ENCODE data around the gene STK11.

STK11 gene

GRCh38 chr19:1254081-1254527, 48.5 kb downstream of the STK11 start:
- no peak overlapping the region for H3K27ac Mint-ChIP-seq
- DNase-seq (no peak), ATAC-seq (no peak)
- no peak overlapping the region for H3K4me3 Mint-ChIP-seq
- no peaks in the 10 kb centered on the region for H3K9me3 Mint-ChIP-seq
- H3K27me3 Mint-ChIP-seq = no peaks in the 10 kb centered on the region
- peaks cover 53% of the 10 kb centered on the region for H3K4me1 Mint-ChIP-seq

- ATAC-seq (no peak), DNase-seq (no peak)
- Mint-ChIP-seq H3K4me1 (peaks cover 59% of the 10 kb centered on the region), H3K27ac (peak overlapping the region in 1 of 2 donors; percentile 44), H3K4me3 (peak overlapping the region in 1 of 2 donors; percentile 10), H3K9me3 (no peaks in the 10 kb centered on the region), H3K27me3 (no peaks in the 10 kb centered on the region)
Measured at GRCh38 chr19:1254530-1255185, 49.1 kb downstream of the STK11 start.

GRCh38 chr19:1255186-1256161, 49.9 kb downstream of the STK11 start:
- ATAC-seq = no peak
- no peak overlapping the region for H3K4me3 Mint-ChIP-seq
- no peak for DNase-seq
- no peaks in the 10 kb centered on the region for H3K27me3 Mint-ChIP-seq
- peak overlapping the region in 1 of 2 donors; percentile 76 for H3K27ac Mint-ChIP-seq
- no peaks in the 10 kb centered on the region for H3K9me3 Mint-ChIP-seq
- peaks cover 63% of the 10 kb centered on the region for H3K4me1 Mint-ChIP-seq

- ATAC-seq = no peak
- peaks cover 69% of the 10 kb centered on the region for H3K4me1 Mint-ChIP-seq
- H3K27ac Mint-ChIP-seq = no peak overlapping the region
- peak overlapping the region; percentile 28 to 70 for H3K4me3 Mint-ChIP-seq
- H3K27me3 Mint-ChIP-seq = no peaks in the 10 kb centered on the region
- no peaks in the 10 kb centered on the region for H3K9me3 Mint-ChIP-seq
- no peak for DNase-seq
Measured at GRCh38 chr19:1256646-1257474, 51.3 kb downstream of the STK11 start.

GRCh38 chr19:1257475-1258162, 52.0 kb downstream of the STK11 start:
- peaks cover 77% of the 10 kb centered on the region for H3K4me1 Mint-ChIP-seq
- H3K27ac Mint-ChIP-seq = peak overlapping the region in 1 of 2 donors; percentile 91
- peak overlapping the region; percentile 70 to 95 for H3K4me3 Mint-ChIP-seq
- DNase-seq (no peak), ATAC-seq (no peak)
- no peaks in the 10 kb centered on the region for H3K9me3 Mint-ChIP-seq
- no peaks in the 10 kb centered on the region for H3K27me3 Mint-ChIP-seq

GRCh38 chr19:1258163-1258492, 52.5 kb downstream of the STK11 start:
- DNase-seq = no peak
- Mint-ChIP-seq H3K4me1 (peaks cover 81% of the 10 kb centered on the region), H3K9me3 (no peaks in the 10 kb centered on the region), H3K27me3 (no peaks in the 10 kb centered on the region), H3K27ac (peak overlapping the region in 1 of 2 donors; percentile 91), H3K4me3 (peak overlapping the region; percentile 70 to 95)
- ATAC-seq = no peak

GRCh38 chr19:1258707-1259205, 53.2 kb downstream of the STK11 start:
- Mint-ChIP-seq H3K27me3 (no peaks in the 10 kb centered on the region), H3K27ac (peak overlapping the region; percentile 92 to 93), H3K9me3 (no peaks in the 10 kb centered on the region), H3K4me1 (peaks cover 81% of the 10 kb centered on the region), H3K4me3 (peak overlapping the region; percentile 95 to 100)
- no peak for ATAC-seq
- no peak for DNase-seq

GRCh38 chr19:1259206-1259875, 53.8 kb downstream of the STK11 start:
- DNase-seq = peak; percentile 73 to 79
- peak; percentile 52 for ATAC-seq
- Mint-ChIP-seq H3K4me1 (peaks cover 85% of the 10 kb centered on the region), H3K27me3 (no peaks in the 10 kb centered on the region), H3K9me3 (no peaks in the 10 kb centered on the region), H3K4me3 (peak overlapping the region; percentile 95 to 100), H3K27ac (peak overlapping the region; percentile 92 to 99)

- DNase-seq (peak; percentile 73 to 82), ATAC-seq (peak; percentile 63)
- no peaks in the 10 kb centered on the region for H3K9me3 Mint-ChIP-seq
- H3K4me1 Mint-ChIP-seq = peaks cover 85% of the 10 kb centered on the region
- peak overlapping the region; percentile 94 to 99 for H3K27ac Mint-ChIP-seq
- no peaks in the 10 kb centered on the region for H3K27me3 Mint-ChIP-seq
- H3K4me3 Mint-ChIP-seq = peak overlapping the region; percentile 95 to 100
Measured at GRCh38 chr19:1259876-1260748, 54.5 kb downstream of the STK11 start.

GRCh38 chr19:1260749-1261537, 55.4 kb downstream of the STK11 start:
- H3K4me1 Mint-ChIP-seq = peaks cover 85% of the 10 kb centered on the region

GRCh38 chr19:1261538-1261797, 55.9 kb downstream of the STK11 start:
- Mint-ChIP-seq H3K27me3 (no peaks in the 10 kb centered on the region), H3K27ac (peak overlapping the region; percentile 84 to 98), H3K4me3 (peak overlapping the region; percentile 95 to 100), H3K4me1 (peaks cover 83% of the 10 kb centered on the region), H3K9me3 (no peaks in the 10 kb centered on the region)
- DNase-seq (peak; percentile 59 to 61), ATAC-seq (peak; percentile 0)

More at GRCh38 chr19:1260749-1261537, 55.4 kb downstream of the STK11 start:
- ATAC-seq (peak; percentile 82), DNase-seq (peak; percentile 98)
- H3K27me3 Mint-ChIP-seq = no peaks in the 10 kb centered on the region
- peak overlapping the region; percentile 84 to 98 for H3K27ac Mint-ChIP-seq
- peak overlapping the region; percentile 95 to 100 for H3K4me3 Mint-ChIP-seq
- H3K9me3 Mint-ChIP-seq = no peaks in the 10 kb centered on the region

GRCh38 chr19:1261798-1262622, 56.4 kb downstream of the STK11 start:
- DNase-seq (no peak), ATAC-seq (no peak)
- Mint-ChIP-seq H3K27ac (peak overlapping the region; percentile 84 to 98), H3K27me3 (no peaks in the 10 kb centered on the region), H3K9me3 (no peaks in the 10 kb centered on the region), H3K4me1 (peaks cover 81% of the 10 kb centered on the region), H3K4me3 (peak overlapping the region; percentile 95 to 100)
